Left forelimb (tissue), 1 donor: ENCODE data around the gene INTS3.
A peak's percentile ranks its signal among the peaks of the same experiment; 100 is the strongest.
"Not testable (repeated sequence)": the region's sequence is repeated elsewhere in the genome, so short reads cannot be mapped to it uniquely, and the experiment has no call there.

Experiments
- DNase-seq: peaks from one replicate; pipeline ENCODE4 v3.0.0-alpha.2; 2018; ENCODE audit warnings: low spot score

The INTS3 gene

GRCh38 chr1:153777648-153778047 is 49.8 kb downstream of the INTS3 start:
- no peak for DNase-seq

GRCh38 chr1:153778051-153778823 is 50.4 kb downstream of the INTS3 start:
- no peak for DNase-seq

- DNase-seq, result no peak
Measured at GRCh38 chr1:153778824-153779519, 51.1 kb downstream of the INTS3 start.

- no peak for DNase-seq
Measured at GRCh38 chr1:153779781-153780541, 52.1 kb downstream of the INTS3 start.

GRCh38 chr1:153780551-153780950 is 52.7 kb downstream of the INTS3 start:
- DNase-seq, result no peak

- not testable (repeated sequence) for DNase-seq
Measured at GRCh38 chr1:153782648-153783047, 54.8 kb downstream of the INTS3 start.

- DNase-seq, result peak; percentile 95
Measured at GRCh38 chr1:153783233-153784190, 55.7 kb downstream of the INTS3 start.

GRCh38 chr1:153786038-153786790 is 58.4 kb downstream of the INTS3 start:
- no peak for DNase-seq

- DNase-seq, result no peak
Measured at GRCh38 chr1:153789478-153790034, 61.7 kb downstream of the INTS3 start.

- DNase-seq, result peak; percentile 88
Measured at GRCh38 chr1:153790313-153790965, 62.6 kb downstream of the INTS3 start.

GRCh38 chr1:153790966-153791647 is 63.3 kb downstream of the INTS3 start:
- no peak for DNase-seq

GRCh38 chr1:153791648-153792253 is 63.9 kb downstream of the INTS3 start:
- DNase-seq, result no peak

GRCh38 chr1:153792631-153793041 is 64.8 kb downstream of the INTS3 start:
- DNase-seq, result peak; percentile 45

- DNase-seq, result no peak
Measured at GRCh38 chr1:153793261-153793972, 65.6 kb downstream of the INTS3 start.

- DNase-seq, result no peak
Measured at GRCh38 chr1:153793973-153794615, 66.2 kb downstream of the INTS3 start.

- DNase-seq, result peak; percentile 59
Measured at GRCh38 chr1:153794624-153795329, 66.9 kb downstream of the INTS3 start.

- DNase-seq, result peak; percentile 58
Measured at GRCh38 chr1:153795330-153795837, 67.5 kb downstream of the INTS3 start.
